ENCODE measurements around the gene NET1.

- no peak for TF ChIP-seq GABPA (IDR thresholded peaks at IDR 0.05; ENCODE audit: low read depth)
- no peak for TF ChIP-seq MXI1 (IDR thresholded peaks at IDR 0.05; ENCODE audit: low read depth, low read length)
- no peak for TF ChIP-seq RAD21 (IDR thresholded peaks at IDR 0.05; ENCODE audit: low read length)
Measured at GRCh38 chr10:5468262-5469106, 56.1 kb downstream of the NET1 start.
